HS-27A (cell line): Measurements from ENCODE around the gene DDX51.

ENCODE experiments used
- DNase-seq: peaks from one replicate; pipeline ENCODE4 v3.0.0-alpha.2; 2012; ENCODE audit warnings: low read depth, missing footprints

Gene DDX51

DNA sequence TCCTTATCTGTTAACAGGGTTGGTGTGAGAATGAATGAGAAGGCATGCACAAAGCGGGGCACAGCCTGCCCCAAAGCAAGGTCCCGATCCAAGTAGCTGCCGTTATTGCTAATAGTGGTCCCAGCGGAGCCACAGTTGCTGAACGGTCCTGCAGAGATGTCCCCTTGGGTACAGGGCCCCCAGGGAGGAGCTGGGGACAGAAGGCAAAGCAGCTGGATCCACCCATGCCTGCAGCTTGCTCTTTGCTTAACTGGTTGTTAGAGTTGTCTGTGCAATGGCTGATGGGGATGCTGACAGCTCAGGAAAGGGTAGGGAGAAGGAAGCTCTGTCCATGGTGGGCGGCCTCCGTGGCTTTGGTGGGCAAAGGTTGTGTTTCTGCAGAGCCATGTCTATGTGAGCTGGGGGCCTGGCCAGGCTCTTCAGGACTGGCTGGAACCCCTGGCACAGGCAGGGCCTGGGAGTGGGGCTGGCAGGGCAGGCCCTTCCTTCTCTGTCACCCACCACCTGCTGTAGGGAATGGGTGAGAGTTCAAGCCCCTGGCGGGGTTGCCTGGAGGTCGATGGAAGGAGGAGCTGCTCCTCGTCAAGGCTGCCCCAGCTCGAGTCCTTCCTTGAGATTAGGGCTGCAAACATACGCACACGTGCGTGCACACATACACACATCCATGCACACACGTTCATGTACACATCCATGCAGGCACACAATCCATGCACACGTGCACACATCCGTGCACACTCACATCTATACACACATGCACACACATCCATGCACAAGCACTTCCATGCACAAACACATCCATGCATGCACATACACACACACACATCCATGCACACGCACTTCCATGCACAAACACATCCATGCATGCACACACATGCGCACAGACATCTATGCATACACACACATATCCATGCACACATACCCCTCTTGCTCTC lies 35.6 kb upstream of the DDX51 start:
- DNase-seq = no peak

DNA sequence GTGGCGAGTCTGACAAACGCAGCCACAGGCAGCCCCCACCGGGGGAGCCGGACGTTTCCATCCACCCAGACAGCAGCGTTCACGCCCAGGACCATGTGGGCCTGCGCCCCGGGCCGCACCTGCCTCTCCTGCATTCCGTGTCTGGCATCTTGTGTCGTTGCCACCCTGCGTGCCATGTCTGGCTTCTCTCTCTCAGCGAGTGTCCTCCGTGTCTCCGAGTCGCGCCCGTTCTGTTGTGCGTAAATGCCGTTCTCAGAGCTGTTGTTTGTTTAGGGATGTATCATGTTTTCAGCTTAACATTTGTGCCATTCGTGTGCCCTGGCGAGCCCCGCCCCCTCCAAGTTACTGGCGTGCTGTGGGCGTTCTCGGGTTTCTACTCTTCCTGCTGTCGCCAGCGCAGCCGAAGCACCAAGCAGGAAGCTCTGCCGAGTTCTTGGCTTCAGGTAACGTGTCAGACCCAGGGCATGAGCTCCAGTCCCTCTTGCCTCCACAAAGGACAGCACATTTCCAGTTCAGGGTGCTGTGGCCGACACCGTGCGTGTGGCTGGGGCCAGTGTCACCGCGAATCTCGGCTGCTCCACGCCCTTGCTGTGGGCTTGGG lies 34.8 kb upstream of the DDX51 start:
- no peak for DNase-seq

- DNase-seq = no peak
These were observed 34.2 kb upstream of the DDX51 start for GRCh38 chr12:132178316-132178715.

- no peak for DNase-seq
These were observed 32.9 kb upstream of the DDX51 start for GRCh38 chr12:132176920-132177551.

DNA sequence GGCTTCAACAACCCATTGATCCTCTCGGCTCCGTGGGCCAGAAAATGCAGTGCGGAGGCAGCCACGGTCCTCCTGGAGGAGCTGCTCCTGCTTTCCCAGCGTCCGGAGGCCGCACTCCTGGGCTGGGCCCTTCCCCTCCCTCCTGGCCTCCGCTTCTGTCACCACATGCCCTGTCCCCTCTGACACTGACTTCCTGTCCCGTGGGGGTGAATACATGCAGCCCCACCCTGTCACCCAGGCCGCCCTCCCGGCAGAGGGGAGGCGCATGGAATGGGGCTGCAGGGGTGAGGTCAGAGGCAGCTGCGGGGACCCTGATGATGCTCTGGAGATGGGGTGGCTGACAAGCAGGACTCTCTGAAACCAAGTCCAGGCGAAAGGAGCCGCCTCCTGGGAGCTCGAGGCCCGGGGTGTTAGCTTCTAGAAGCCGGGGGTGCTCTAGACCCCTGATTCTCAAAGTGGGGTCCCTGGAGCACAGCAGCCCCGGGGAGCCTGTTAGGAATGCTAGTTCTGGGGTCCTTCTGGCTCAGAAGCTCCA lies 32.3 kb upstream of the DDX51 start:
- no peak for DNase-seq

GRCh38 chr12:132175496-132176384 lies 31.6 kb upstream of the DDX51 start:
- no peak for DNase-seq

DNA sequence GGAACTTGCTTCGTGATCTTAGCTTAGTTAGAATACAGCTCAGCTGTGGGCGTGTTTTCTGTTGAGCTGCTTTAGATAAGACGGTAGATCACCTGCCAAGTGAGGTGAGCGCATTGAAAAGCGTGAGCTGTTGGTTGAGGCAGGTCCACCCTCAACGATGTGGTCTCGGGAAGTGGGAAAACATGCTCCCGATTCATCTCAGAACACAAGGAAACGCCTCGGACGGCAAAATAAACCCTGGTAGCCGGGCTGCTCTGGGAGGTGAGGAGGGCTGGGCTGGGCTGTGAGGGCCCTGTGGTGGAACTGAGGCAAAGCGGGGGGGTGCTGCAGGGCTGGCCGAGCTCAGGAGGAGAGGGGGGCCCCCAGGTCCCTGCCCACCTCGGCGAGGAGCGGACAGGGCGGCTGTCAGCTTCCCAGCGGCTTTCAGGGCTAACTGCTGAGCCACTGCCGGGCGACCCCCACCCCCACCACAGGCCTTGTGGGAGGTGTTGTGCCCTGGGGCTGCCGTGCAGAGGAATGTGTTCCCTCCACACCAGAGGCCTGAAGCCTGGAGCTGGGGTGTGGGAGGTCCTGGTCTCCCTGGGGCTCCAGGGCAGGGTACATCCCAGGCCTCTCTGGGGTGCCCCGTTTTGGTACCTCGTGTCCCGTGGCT lies 30.8 kb upstream of the DDX51 start:
- no peak for DNase-seq

GRCh38 chr12:132174015-132174838 lies 30.1 kb upstream of the DDX51 start:
- DNase-seq = no peak

DNA sequence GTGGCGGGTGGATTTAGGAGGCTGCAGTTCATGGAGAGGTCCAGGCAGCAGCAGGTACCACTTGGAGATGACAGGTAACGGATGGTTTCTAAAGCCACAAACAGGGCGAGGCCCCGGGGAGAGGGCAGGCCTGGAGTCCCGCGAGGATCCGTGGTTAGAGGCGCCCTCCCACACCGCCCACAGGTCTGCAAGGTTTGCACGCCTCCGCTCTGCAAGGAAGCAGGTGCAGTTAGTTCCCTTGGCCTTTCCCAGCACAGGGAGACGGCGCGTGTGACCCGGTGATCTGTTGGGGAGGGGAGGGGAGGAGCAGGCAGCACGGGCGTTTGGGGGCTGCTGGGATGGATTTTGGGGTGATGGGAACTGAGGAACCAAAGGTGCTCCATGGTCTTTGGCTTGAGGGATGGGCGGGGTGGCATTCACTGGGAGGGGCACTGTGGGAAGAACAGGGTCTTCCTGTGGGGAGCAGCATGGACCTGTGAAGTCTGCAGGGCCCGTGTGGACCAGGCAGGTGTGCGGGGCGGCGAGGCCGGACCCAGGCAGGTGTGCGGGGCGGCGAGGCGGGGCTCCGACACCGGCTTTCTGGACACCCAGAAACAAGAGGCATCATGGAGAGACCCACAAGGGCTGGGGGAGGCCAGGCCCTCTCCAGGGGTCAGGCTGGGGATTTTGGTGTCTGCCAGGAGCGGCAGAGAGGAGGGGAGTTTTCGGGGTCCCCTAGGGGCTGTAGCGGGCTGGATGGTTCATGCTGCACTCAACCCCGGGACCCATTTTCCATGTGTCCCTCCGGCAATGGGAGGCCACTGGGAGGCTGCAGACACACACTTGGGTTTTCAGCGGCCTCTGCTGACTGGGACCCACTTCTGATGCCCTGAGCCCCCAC lies 29.3 kb upstream of the DDX51 start:
- no peak for DNase-seq

GRCh38 chr12:132172619-132173018 lies 28.5 kb upstream of the DDX51 start:
- no peak for DNase-seq

DNA sequence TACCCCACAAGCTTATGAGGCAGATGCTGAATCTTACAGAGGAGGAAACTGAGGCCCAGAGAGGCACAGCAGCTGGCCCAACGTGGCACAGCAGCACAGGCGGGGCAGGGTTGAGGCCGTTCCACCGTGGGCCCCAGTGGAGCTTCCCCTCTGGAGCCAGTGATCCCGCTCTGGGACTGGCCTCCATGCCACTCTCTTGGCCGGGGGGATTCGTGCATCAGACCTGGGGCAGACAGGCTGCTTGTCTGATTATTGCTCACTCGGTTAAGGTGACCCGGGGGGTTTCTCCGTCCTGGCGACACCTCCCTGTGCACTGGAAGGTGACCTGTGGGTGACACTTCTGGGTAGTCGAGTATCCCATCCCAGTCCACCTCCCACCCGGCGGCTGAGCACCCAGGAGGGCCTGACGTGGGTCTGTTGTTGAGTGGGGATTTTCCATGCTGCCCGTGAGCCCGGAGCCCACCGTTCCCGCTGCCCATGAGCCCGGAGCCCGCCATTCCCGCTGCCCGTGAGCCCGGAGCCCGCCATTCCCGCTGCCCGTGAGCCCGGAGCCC lies 27.9 kb upstream of the DDX51 start:
- no peak for DNase-seq

GRCh38 chr12:132171293-132171967 lies 27.3 kb upstream of the DDX51 start:
- no peak for DNase-seq

DNA sequence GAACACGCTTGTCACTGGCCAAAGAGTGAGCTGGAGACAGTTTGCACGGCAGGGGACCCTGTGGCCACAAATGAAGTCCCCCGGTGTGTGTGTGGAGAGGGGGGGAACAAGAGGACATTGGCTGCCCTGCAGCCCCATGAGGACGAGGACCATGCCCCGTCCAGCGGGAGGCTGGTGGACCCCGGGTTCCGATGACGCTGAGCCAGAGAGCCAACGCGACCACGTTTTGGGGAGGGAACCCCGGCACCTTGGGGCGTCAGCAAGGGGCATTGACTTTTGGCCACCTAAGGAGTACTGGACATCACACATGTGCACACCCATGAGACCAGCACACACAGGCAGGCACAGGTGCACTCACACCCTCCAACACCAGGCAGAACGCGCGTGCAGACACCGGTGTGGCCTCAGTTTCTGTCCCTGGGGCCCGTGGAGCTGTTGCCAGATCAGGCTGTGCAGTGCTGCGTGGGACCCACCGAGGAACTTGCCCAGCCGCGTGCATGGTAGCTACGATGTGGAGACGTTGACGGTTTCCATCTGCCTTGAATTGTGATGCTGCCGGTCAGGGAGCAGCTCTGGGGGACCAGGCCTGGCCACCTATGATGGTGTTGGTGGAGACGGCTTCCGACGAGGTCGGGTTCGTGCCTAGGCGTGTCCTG lies 26.6 kb upstream of the DDX51 start:
- DNase-seq = no peak

DNA sequence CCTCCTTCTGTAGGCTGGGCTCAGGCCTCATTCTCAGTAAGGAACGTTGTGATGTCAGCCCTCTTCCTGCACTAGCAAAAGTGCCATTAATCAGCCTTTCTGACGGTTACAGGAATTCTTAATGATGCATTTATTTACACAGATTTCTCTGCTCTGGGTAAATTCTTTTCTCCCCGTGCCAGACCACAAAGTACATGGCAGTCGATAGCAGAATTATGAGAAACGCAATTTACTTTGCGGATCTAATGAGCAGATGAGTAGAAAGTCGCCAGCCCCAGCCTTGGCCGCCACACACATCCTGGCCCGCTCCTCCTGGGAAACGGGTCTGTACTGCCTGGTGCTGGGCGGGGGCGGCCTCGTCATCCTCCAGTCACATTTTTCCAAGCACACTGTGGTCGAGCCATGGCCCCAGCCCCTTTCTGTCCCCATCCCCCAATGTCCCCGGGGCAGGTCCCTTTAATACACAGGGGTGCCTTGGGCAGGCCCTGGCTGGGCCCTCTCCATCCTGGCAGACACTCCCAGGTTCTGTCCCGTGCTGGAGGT lies 26.0 kb upstream of the DDX51 start:
- DNase-seq = no peak

- no peak for DNase-seq
These were observed 25.3 kb upstream of the DDX51 start for GRCh38 chr12:132169376-132169775.

- DNase-seq = no peak
These were observed 24.4 kb upstream of the DDX51 start for GRCh38 chr12:132168311-132169031.
